ENCODE measurements around the gene PDHX.

DNA sequence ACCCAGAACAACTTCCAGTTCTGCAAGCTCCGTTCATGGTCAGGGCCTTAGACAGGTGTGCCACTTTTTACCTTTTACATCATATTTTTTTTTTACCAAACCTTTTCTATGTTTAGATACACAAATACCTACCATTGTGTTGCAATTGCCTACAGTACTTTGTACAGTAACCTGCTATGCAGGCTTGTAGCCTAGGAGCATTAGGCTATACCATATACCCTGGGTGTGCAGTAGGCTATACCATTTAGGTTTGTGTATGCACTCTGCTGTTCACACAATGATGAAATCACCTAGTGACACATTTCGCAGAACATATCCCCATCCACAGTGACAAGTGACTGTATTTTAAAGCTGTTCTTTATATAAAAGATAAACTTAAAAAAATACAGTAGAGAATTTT lies 29.8 kb upstream of the PDHX start:
- no peak for TF ChIP-seq POLR2AphosphoS5 (IDR thresholded peaks at IDR 0.05; ENCODE audit: low read depth, low read length)
- TF ChIP-seq SIN3A (IDR thresholded peaks at IDR 0.05; ENCODE audit: borderline replicate concordance, insufficient read depth, low read length), result no peak
- TF ChIP-seq, protein P1, sequence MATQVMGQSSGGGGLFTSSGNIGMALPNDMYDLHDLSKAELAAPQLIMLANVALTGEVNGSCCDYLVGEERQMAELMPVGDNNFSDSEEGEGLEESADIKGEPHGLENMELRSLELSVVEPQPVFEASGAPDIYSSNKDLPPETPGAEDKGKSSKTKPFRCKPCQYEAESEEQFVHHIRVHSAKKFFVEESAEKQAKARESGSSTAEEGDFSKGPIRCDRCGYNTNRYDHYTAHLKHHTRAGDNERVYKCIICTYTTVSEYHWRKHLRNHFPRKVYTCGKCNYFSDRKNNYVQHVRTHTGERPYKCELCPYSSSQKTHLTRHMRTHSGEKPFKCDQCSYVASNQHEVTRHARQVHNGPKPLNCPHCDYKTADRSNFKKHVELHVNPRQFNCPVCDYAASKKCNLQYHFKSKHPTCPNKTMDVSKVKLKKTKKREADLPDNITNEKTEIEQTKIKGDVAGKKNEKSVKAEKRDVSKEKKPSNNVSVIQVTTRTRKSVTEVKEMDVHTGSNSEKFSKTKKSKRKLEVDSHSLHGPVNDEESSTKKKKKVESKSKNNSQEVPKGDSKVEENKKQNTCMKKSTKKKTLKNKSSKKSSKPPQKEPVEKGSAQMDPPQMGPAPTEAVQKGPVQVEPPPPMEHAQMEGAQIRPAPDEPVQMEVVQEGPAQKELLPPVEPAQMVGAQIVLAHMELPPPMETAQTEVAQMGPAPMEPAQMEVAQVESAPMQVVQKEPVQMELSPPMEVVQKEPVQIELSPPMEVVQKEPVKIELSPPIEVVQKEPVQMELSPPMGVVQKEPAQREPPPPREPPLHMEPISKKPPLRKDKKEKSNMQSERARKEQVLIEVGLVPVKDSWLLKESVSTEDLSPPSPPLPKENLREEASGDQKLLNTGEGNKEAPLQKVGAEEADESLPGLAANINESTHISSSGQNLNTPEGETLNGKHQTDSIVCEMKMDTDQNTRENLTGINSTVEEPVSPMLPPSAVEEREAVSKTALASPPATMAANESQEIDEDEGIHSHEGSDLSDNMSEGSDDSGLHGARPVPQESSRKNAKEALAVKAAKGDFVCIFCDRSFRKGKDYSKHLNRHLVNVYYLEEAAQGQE (IDR thresholded peaks at IDR 0.05; ENCODE audit: insufficient read depth in 1 of 2, low read depth in 2 of 2, low read length in 2 of 2), result no peak
- no peak for TF ChIP-seq TAF1 (IDR thresholded peaks at IDR 0.05; ENCODE audit: borderline replicate concordance, insufficient read depth, low read length)
